H1 (cell line): ENCODE results near the gene BAIAP2.

Experiments used
- POLR2AphosphoS5 ChIP-seq: IDR thresholded peaks from 2 replicates; pipeline ENCODE4 v1.6.1; 2011; ENCODE audit warnings: low read depth, low read length
- POU5F1 ChIP-seq: IDR thresholded peaks from 2 replicates; pipeline ENCODE4 v1.6.1; 2011; ENCODE audit warnings: low read depth, mild to moderate bottlenecking, low read length, moderate library complexity
- TF ChIP-seq, protein P1 (sequence below), 3 experiments: IDR thresholded peaks; 1 replicate in 2 of 3; 2 replicates in 1 of 3; pipeline versions ENCODE4 v1.5.1 to v1.6.1; 2011; ENCODE audit warnings: low read length in 3 of 3, mild to moderate bottlenecking in 3 of 3, inconsistent platforms in 2 of 3, low read depth in 1 of 3, moderate library complexity in 1 of 3; ENCODE audit not compliant: insufficient read depth in 1 of 3; ENCODE audit errors: control extremely low read depth in 1 of 3

DNA sequence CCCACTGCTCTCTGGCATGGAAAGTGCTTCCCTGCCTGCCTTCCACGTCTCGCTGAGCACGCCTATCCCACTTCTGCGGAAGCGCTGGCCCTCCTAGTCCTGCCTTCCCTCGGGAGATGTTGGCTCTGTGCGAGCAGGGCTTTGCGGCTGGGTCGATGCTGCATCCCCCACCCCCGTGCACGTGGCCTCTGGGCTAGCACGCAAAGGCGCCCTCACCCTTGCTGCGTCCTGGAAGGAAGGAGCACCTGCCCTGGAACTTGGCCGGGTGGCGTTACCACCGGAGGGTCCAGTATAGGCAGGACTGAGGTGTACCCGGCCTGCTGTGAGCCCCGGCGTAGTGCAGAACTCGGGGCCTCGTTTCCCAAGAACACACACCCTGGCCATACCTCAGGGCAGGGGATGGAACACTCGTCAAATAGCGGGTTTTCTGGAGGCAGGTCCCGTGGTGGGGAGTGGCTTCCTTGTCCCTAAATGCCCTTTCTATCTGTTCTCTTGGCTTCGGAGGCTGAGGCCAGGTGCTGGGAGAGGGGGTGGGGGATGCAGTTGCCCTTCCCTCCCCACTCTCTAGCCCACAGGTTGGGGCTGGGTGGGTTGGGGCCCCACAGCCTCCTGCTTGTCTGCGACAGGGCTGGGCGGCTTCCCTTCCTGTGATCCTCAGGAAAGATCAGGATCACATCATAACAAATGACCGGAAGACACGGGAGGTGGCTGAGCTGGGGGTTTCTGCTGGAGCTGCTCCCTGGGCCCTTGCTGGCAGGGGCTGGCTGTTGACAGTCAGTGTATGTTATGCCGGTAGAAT is 17.4 kb downstream of the BAIAP2 start:
- TF ChIP-seq, protein P1, sequence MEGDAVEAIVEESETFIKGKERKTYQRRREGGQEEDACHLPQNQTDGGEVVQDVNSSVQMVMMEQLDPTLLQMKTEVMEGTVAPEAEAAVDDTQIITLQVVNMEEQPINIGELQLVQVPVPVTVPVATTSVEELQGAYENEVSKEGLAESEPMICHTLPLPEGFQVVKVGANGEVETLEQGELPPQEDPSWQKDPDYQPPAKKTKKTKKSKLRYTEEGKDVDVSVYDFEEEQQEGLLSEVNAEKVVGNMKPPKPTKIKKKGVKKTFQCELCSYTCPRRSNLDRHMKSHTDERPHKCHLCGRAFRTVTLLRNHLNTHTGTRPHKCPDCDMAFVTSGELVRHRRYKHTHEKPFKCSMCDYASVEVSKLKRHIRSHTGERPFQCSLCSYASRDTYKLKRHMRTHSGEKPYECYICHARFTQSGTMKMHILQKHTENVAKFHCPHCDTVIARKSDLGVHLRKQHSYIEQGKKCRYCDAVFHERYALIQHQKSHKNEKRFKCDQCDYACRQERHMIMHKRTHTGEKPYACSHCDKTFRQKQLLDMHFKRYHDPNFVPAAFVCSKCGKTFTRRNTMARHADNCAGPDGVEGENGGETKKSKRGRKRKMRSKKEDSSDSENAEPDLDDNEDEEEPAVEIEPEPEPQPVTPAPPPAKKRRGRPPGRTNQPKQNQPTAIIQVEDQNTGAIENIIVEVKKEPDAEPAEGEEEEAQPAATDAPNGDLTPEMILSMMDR (IDR thresholded peaks at IDR 0.05; ENCODE audit: control extremely low read depth in 1 of 3, insufficient read depth in 1 of 3, low read depth in 1 of 3, low read length in 3 of 3): no peak
- TF ChIP-seq POU5F1 (no peak), POLR2AphosphoS5 (no peak)
